Lung (tissue), 12 donors: Measurements from ENCODE around the gene SLC7A5. TPM values are rescaled to one million over a fixed set of nuclear protein-coding genes. Genes with fewer than 3 reads are reported as not detected.

Experiments
- ATAC-seq: fragments of 200-7000 bp; cut with Tn5 transposase; one replicate; pipeline ENCODE4 v1.9.1; 2020; ENCODE audit warnings: moderate number of reproducible peaks; ENCODE audit not compliant: insufficient read depth, low FRiP score
- DNase-seq, 3 donors: peaks; one replicate each; pipeline ENCODE4 v3.0.0-alpha.2; 2013 to 2017
- H3K27ac ChIP-seq, 2 donors: one replicate each; pipeline ENCODE4 v1.5.1; 2013; ENCODE audit warnings: mild to moderate bottlenecking in 2 of 2, moderate library complexity in 2 of 2, control low read depth in 1 of 2, inconsistent platforms in 1 of 2, low read depth in 1 of 2, low read length in 1 of 2
- H3K27me3 ChIP-seq, 3 donors: one replicate each; pipeline ENCODE4 v1.5.1; 2013; ENCODE audit warnings: low read length in 2 of 3; ENCODE audit not compliant: control insufficient read depth in 3 of 3, insufficient read depth in 3 of 3
- H3K36me3 ChIP-seq, 4 donors: one replicate each; pipeline ENCODE4 v1.5.1; 2013; ENCODE audit warnings: low read length in 4 of 4, mild to moderate bottlenecking in 1 of 4, moderate library complexity in 1 of 4; ENCODE audit not compliant: control insufficient read depth in 4 of 4, insufficient read depth in 4 of 4
- H3K4me1 ChIP-seq, 5 donors: one replicate each; pipeline ENCODE4 v1.5.1; 2013; ENCODE audit warnings: low read length in 5 of 5, mild to moderate bottlenecking in 2 of 5, moderate library complexity in 1 of 5; ENCODE audit not compliant: control insufficient read depth in 5 of 5, insufficient read depth in 5 of 5
- H3K4me3 ChIP-seq: one replicate; pipeline ENCODE4 v1.5.1; 2013; ENCODE audit warnings: mild to moderate bottlenecking, control low read depth, moderate library complexity
- H3K9ac ChIP-seq, 2 donors: one replicate each; pipeline ENCODE4 v1.5.1; 2013; ENCODE audit warnings: low read length in 2 of 2, control low read depth in 1 of 2; ENCODE audit not compliant: insufficient read depth in 1 of 2
- H3K9me3 ChIP-seq, 4 donors: one replicate each; pipeline ENCODE4 v1.5.1; 2013; ENCODE audit warnings: low read length in 3 of 4, mild to moderate bottlenecking in 1 of 4, moderate library complexity in 1 of 4; ENCODE audit not compliant: control insufficient read depth in 4 of 4, insufficient read depth in 3 of 4
- CTCF ChIP-seq: IDR thresholded peaks from 2 replicates; pipeline ENCODE4 v1.5.1; 2012; ENCODE audit warnings: mild to moderate bottlenecking; ENCODE audit errors: control extremely low read depth, extremely low read depth
- WGBS, 2 donors: extraction: QIAGEN DNeasy Blood & Tissue Kit; methylation state at CpG; one replicate each; pipeline ENCODE4 v1.1.7; 2013; 5-methylcytosine and 5-hydroxymethylcytosine counted together
- polyA plus RNA-seq, 2 donors: library from polyadenylated mRNA; stranded (reverse); fragments of 200-250 nt; gene quantifications; one replicate each; pipeline ENCODE4 v1.2.1, GENCODE V29; 2013
- total RNA-seq, 2 donors: library from RNA; depleted of rRNA in 1 of 2; stranded (reverse); fragments of >200 nt in 1 of 2; gene quantifications; one replicate each; pipeline ENCODE4 v1.2.1, GENCODE V29; 2014 to 2021
- donor health status: control.
- donor health status: control.
- donor health status: Bipolar disorder and iron deficiency.
- donor health status: healthy.
- donor health status: DM: yes; HTN: yes; CAD: no.

SLC7A5 gene
- total and polyA plus RNA-seq, 4 donors = 4.0 to 36.1 (median 19.8) TPM

DNA sequence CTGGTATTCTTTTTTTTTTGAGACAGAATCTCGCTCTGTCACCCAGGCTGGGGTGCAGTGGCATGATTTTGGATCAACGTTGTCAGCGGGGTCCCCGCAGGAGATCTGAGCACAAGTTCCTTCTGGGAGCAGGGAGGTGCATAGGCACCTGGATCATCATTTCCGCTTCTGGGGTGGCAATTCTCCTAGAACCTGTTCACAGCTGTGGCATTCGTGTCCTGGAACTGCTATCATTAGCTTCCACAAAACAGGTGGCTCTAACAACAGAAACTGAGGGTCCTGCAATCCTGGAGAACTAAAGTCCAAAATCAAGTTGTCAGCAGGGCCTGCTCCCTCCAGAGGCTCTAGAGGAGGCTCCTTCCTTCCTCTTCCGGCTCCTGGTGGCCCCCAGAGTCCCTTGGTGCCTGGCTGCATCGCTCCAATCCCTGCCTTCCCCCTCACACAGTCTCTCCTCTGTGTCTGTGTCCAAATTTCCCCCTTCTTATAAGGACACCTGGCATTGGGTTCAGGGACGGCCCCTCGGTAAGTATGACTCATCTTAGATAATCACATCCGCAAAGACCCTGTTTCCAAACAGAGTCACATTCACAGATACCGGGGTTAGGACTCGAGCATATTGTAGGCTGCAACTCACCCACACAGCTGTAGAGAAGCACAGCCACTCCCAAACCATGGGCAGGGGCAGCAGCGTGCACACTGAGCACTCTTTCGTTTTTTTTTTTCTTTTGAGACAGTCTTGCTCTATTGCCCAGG lies 60.0 kb downstream of the SLC7A5 start:
- no peak for DNase-seq
- peaks cover 0 to 2% (median 0%) of the 10 kb centered on the region in 3 donors for H3K27me3 ChIP-seq
- TF ChIP-seq CTCF = no peak
- H3K9ac ChIP-seq = no peak overlapping the region
- H3K4me3 ChIP-seq = no peak overlapping the region
- no peaks in the 10 kb centered on the region for H3K9me3 ChIP-seq
- no peak for ATAC-seq
- H3K36me3 ChIP-seq = no peaks in the 10 kb centered on the region
- WGBS, 2 donors = 48 to 57% methylated on average over 15 of the region's 15 CpGs
- H3K27ac ChIP-seq = no peak overlapping the region
- H3K4me1 ChIP-seq = peaks cover 0 to 10% (median 6%) of the 10 kb centered on the region in 5 donors

DNA sequence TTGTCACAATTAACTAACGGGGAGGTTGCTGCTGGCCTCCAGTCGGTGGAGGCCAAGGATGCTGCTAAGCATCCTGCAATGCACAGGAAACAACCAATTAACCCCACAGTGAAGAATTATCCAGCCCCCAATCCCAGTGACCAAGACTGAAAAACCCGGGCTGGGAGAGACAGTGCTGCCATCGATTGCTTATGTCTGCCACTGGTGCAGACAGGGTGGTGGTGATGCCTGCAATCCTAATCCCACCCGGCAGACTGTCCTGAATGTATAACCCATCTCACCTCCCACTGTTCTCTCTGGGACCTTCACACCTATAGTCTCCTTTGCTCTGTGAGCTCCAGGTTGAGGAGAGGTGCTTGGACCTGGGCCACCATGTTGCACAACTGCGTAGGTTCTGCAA lies 61.2 kb downstream of the SLC7A5 start:
- WGBS, 2 donors = 83 to 93% methylated on average over 6 of the region's 6 CpGs
- Histone ChIP-seq H3K4me1 (peaks cover 0 to 10% (median 6%) of the 10 kb centered on the region in 5 donors), H3K36me3 (no peaks in the 10 kb centered on the region), H3K9ac (no peak overlapping the region), H3K27me3 (peaks cover 0 to 2% (median 0%) of the 10 kb centered on the region in 3 donors), H3K27ac (no peak overlapping the region), H3K4me3 (no peak overlapping the region), H3K9me3 (peaks cover 0 to 9% (median 0%) of the 10 kb centered on the region in 4 donors)
- ATAC-seq (no peak), DNase-seq (no peak)
- TF ChIP-seq CTCF = no peak

DNA sequence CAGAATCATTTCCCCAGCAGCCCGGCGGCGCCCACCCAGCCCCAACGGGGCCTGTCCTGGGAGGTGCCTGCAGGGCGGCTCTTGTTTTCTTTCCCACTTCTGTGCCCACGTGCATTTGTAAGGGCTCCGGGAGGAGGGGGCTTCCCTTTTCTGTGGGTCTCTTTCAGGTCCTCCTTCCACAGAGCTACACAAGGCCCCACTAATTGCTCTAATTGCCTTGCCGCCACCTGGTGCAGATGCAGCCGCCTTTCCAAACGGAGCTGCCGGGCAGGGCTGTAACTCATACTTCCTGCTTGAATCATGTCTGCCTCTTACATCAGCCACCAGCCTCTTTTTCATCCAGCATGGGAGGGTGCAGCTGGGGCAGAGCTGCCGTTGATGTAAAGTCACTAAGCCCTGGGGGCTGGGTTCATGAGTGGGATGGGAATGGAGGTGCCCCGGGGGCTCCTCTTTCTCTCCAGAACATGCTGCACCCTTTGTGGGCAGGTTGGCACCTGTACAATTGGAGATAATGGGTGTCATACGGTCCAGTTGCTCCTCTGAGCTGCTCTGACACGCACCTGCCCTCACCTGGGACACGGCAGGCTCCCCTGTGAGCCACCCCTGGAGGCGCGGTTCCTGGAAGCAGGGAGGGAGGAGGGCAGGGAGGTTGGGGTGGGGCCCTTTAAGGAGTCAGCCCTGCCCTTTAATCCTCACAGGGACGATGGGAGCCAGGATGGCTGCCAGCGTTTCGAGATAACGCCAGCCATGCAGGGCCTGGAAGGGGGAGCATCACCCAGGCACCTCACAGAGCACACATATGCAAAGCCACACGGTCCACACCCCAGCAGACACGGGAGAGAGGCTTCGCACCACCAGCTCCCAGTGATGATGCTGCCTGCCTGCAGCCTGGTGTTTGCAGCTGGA lies 62.4 kb downstream of the SLC7A5 start:
- peak overlapping the region; percentile 26 to 49 for H3K27ac ChIP-seq

More for the DNA sequence above, 62.4 kb downstream of the SLC7A5 start:
- H3K36me3 ChIP-seq = no peaks in the 10 kb centered on the region
- H3K9ac ChIP-seq = no peak overlapping the region
- H3K4me3 ChIP-seq = no peak overlapping the region
- H3K4me1 ChIP-seq = peaks cover 0 to 10% (median 6%) of the 10 kb centered on the region in 5 donors
- peaks cover 0 to 13% (median 0%) of the 10 kb centered on the region in 4 donors for H3K9me3 ChIP-seq
- peak in 1 of 3 donors; percentile 35 for DNase-seq
- no peak for TF ChIP-seq CTCF
- 25 to 29% methylated on average over 23 to 25 of the region's 25 CpGs for WGBS, 2 donors
- peaks cover 0 to 2% (median 0%) of the 10 kb centered on the region in 3 donors for H3K27me3 ChIP-seq
- ATAC-seq = peak; percentile 84
